GM12801 (cell line): ENCODE results near the gene GPR176.

Source experiments
- CTCF ChIP-seq: IDR thresholded peaks from one replicate; pipeline ENCODE4 v1.5.1; 2011; ENCODE audit warnings: control low read depth; ENCODE audit not compliant: insufficient read length; ENCODE audit errors: extremely low read depth

The GPR176 gene

GRCh38 chr15:39843565-39843964 is 76.5 kb downstream of the GPR176 start:
- TF ChIP-seq CTCF = no peak

GRCh38 chr15:39837454-39837853 is 82.6 kb downstream of the GPR176 start:
- no peak for TF ChIP-seq CTCF

GRCh38 chr15:39835550-39835949 is 84.5 kb downstream of the GPR176 start:
- TF ChIP-seq CTCF = no peak

- TF ChIP-seq CTCF = no peak
Measured at GRCh38 chr15:39834256-39834655, 85.8 kb downstream of the GPR176 start.

- no peak for TF ChIP-seq CTCF
Measured at GRCh38 chr15:39833515-39833981, 86.5 kb downstream of the GPR176 start.

- TF ChIP-seq CTCF = no peak
Measured at GRCh38 chr15:39830166-39830565, 89.9 kb downstream of the GPR176 start.

GRCh38 chr15:39828374-39828931 is 91.6 kb downstream of the GPR176 start:
- TF ChIP-seq CTCF = no peak
